GM12801 (cell line): Measurements from ENCODE around the gene SLC30A2.

ENCODE experiments used
- TF ChIP-seq, protein P1 (sequence below): IDR thresholded peaks from one replicate; pipeline ENCODE4 v1.5.1; 2011; ENCODE audit warnings: control low read depth; ENCODE audit not compliant: insufficient read length; ENCODE audit errors: extremely low read depth

SLC30A2 gene, protein sequence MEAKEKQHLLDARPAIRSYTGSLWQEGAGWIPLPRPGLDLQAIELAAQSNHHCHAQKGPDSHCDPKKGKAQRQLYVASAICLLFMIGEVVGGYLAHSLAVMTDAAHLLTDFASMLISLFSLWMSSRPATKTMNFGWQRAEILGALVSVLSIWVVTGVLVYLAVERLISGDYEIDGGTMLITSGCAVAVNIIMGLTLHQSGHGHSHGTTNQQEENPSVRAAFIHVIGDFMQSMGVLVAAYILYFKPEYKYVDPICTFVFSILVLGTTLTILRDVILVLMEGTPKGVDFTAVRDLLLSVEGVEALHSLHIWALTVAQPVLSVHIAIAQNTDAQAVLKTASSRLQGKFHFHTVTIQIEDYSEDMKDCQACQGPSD

DNA sequence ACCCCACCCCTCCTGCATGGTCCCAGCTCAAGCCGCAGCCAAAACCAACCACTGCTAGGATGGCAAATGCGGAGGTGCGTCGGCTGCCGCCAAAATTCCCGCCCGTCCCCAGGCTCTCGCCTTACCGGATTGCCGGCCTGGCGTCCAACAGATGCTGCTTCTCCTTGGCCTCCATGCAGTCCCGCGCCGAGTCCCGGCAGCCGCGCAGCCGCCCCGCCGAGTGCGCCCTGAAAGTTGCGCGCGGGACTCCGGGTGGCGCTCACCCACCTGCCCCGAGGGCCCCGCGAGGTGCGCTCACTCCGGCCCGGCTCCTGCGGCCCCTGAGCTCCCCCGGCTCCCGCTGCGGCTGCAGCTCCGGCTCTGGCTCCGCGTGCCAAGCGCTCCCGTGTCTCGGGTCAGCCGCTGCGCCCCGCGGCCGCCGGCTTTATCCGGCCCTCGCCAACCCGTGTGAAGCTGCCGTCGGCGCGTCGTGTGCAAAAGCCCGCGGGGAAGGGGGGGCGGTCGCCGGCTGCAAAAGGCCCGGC is at the start of gene SLC30A2:
Gene SLC30A2, minus strand, starts transcription at position 397 of the 524 bp plus-strand sequence. Its CDS starts 222 bp downstream, at position 175.
- TF ChIP-seq, protein P1, sequence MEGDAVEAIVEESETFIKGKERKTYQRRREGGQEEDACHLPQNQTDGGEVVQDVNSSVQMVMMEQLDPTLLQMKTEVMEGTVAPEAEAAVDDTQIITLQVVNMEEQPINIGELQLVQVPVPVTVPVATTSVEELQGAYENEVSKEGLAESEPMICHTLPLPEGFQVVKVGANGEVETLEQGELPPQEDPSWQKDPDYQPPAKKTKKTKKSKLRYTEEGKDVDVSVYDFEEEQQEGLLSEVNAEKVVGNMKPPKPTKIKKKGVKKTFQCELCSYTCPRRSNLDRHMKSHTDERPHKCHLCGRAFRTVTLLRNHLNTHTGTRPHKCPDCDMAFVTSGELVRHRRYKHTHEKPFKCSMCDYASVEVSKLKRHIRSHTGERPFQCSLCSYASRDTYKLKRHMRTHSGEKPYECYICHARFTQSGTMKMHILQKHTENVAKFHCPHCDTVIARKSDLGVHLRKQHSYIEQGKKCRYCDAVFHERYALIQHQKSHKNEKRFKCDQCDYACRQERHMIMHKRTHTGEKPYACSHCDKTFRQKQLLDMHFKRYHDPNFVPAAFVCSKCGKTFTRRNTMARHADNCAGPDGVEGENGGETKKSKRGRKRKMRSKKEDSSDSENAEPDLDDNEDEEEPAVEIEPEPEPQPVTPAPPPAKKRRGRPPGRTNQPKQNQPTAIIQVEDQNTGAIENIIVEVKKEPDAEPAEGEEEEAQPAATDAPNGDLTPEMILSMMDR: no peak

- TF ChIP-seq, protein P1: no peak
These were observed 48.9 kb upstream of the SLC30A2 start for GRCh38 chr1:26094677-26095383.

GRCh38 chr1:26094076-26094669 is 48.3 kb upstream of the SLC30A2 start:
- TF ChIP-seq, protein P1: no peak

DNA sequence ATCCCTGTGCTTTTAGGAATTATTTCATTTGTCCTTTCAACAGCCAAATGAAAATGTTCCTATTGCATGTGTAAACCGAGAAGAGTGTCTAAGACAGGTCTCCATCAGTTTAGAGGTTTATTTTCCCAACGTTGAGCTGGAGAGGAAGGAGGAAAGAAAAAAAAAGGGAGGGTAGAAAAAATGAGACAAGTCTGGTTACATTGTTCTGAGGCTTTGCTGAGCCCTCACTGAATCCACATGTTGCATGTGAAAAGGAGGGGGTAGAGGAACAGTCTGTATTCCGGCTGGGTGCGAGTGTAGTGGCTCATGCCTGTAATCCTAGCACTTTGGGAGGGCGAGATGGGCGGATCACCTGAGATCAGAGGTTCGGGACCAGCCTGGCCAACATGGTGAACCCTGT is 46.5 kb upstream of the SLC30A2 start:
- TF ChIP-seq, protein P1: no peak

- TF ChIP-seq, protein P1: no peak
These were observed 45.0 kb upstream of the SLC30A2 start for GRCh38 chr1:26090893-26091292.

GRCh38 chr1:26089125-26089524 is 43.2 kb upstream of the SLC30A2 start:
- TF ChIP-seq, protein P1: no peak

DNA sequence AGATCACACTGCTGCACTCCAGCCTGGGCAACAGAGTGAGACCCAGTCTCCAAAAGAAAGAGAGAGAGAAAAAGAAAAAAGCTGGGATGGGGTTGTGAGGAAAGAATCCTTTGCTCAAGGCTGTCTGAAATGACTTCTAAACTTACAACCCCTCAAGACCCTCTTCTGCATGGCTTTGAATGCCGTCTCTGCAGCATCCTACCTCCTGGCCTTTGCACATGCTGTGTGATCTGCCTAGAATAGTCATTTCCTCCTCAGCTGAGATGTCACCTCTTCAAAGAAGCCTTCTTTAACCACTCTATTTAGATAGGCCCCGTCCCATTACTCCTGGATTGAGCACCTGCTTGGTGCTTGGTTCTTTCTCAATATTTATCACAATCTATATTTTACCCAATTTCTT is 38.9 kb upstream of the SLC30A2 start:
- TF ChIP-seq, protein P1: no peak
